SKM-1 (cell line): ENCODE results near the gene GTF2A1.
"Not testable (repeated sequence)": the region's sequence is repeated elsewhere in the genome, so short reads cannot be mapped to it uniquely, and the experiment has no call there.

Source experiments
- DNase-seq: peaks from one replicate; lab custom pipeline; 2025; ENCODE audit not compliant: unreplicated experiment; lab: John Stamatoyannopoulos, UW

GTF2A1 gene

GRCh38 chr14:81233615-81234014, 12.9 kb upstream of the GTF2A1 start:
- no peak for DNase-seq

- no peak for DNase-seq
These were observed 10.8 kb upstream of the GTF2A1 start for GRCh38 chr14:81231540-81231939.

- no peak for DNase-seq
These were observed 3.5 kb upstream of the GTF2A1 start for GRCh38 chr14:81224222-81224621.

- not testable (repeated sequence) for DNase-seq
These were observed 3.0 kb upstream of the GTF2A1 start for GRCh38 chr14:81223788-81224187.

GRCh38 chr14:81222691-81223090, 1.9 kb upstream of the GTF2A1 start:
- no peak for DNase-seq

- DNase-seq = no peak
These were observed 1.4 kb upstream of the GTF2A1 start for GRCh38 chr14:81222126-81222525.

GRCh38 chr14:81221579-81222102, 882 bp upstream of the GTF2A1 start:
- no peak for DNase-seq

- no peak for DNase-seq
These were observed 254 bp downstream of the GTF2A1 start for GRCh38 chr14:81220580-81220829.

GRCh38 chr14:81219759-81220579, 790 bp downstream of the GTF2A1 start:
- DNase-seq = no peak

- DNase-seq = peak; percentile 48
These were observed 1.5 kb downstream of the GTF2A1 start for GRCh38 chr14:81219210-81219758.

- DNase-seq = no peak
These were observed 8.9 kb downstream of the GTF2A1 start for GRCh38 chr14:81211844-81212243.

GRCh38 chr14:81209167-81209836, 11.5 kb downstream of the GTF2A1 start:
- DNase-seq = no peak

- DNase-seq = no peak
These were observed 12.3 kb downstream of the GTF2A1 start for GRCh38 chr14:81208489-81208888.

GRCh38 chr14:81206115-81206514, 14.6 kb downstream of the GTF2A1 start:
- no peak for DNase-seq

- no peak for DNase-seq
These were observed 15.1 kb downstream of the GTF2A1 start for GRCh38 chr14:81205639-81206038.

- no peak for DNase-seq
These were observed 20.7 kb downstream of the GTF2A1 start for GRCh38 chr14:81200054-81200453.

- DNase-seq = no peak
These were observed 21.7 kb downstream of the GTF2A1 start for GRCh38 chr14:81199084-81199483.

- DNase-seq = no peak
These were observed 22.1 kb downstream of the GTF2A1 start for GRCh38 chr14:81198651-81199050.

- DNase-seq = no peak
These were observed 26.7 kb downstream of the GTF2A1 start for GRCh38 chr14:81193924-81194633.

- DNase-seq = no peak
These were observed 28.2 kb downstream of the GTF2A1 start for GRCh38 chr14:81192594-81192993.

GRCh38 chr14:81187832-81188522, 32.8 kb downstream of the GTF2A1 start:
- no peak for DNase-seq
